GM21576 (cell line): ENCODE measurements around the gene BZW2.
A peak's percentile ranks its signal among the peaks of the same experiment; 100 is the strongest.

Experiments
- ATAC-seq: cut with Tn5 transposase; IDR thresholded peaks from one replicate; pipeline ENCODE4 v1.9.1; 2021; ENCODE audit warnings: mild to moderate bottlenecking, moderate library complexity; ENCODE audit not compliant: unreplicated experiment

Gene BZW2

GRCh38 chr7:16745645-16746044 lies 99.7 kb downstream of the BZW2 start:
- no peak for ATAC-seq

DNA sequence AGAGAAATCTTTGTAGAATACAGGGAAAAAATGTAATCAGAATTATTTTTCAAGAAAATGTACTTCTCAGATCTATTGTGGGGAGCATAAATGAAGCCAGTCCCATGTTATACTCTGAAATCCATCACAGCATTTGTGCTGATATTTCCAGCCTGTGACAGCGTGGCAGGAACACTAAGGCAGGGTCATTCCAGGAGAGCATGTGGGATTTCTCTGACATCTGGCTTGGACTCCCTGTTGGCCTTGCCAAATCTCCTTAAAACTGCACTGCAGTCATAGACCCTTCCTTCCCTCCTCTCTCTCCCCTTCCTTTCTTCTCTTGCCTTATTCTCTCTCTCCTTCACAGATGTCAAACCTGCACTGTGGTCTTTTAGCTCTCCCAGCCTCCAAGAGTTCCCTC lies 101.1 kb downstream of the BZW2 start:
- no peak for ATAC-seq

DNA sequence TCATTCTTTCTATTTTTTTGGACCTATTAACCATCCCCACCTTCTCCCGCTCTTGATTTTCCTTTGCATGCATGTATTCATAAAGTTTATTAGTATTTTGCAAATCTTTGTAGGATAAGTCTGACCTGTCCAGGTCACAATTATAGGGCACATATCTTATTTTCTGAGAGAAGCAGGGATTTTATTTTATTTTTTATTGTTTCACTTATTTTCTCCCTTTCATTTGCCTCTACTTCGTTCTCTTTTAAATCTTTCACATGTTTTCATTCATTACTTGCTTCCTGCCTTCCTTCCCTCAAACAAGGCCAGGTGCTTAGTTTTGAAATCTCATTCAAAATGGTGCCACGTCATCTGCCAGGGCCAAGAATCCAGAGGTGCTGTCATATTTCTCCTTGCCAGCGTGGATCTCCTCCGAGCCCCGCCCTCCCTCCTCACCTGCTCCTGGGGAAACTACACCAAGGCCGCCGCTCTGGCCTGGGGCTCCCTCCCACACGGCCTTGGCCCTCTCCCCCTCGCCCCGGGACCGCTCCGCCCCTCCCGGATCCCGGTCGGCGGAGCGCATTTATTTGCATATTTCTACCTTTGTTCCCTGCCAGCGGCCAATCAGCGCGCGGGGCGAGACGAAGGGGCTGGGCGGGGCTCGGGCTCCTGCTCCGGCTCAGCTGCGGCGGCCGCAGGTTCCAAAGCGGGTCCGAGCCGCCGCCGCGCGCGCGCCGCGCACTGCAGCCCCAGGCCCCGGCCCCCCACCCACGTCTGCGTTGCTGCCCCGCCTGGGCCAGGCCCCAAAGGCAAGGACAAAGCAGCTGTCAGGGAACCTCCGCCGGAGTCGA lies 107.3 kb downstream of the BZW2 start, which contains the start of gene TSPAN13:
TSS of gene TSPAN13 (plus strand) at position 654 of the 830 bp plus-strand sequence. CDS start 213 bp downstream, outside the sequence.
- peak; percentile 51 for ATAC-seq

GRCh38 chr7:16753932-16754855 lies 108.2 kb downstream of the BZW2 start:
- peak; percentile 36 for ATAC-seq

DNA sequence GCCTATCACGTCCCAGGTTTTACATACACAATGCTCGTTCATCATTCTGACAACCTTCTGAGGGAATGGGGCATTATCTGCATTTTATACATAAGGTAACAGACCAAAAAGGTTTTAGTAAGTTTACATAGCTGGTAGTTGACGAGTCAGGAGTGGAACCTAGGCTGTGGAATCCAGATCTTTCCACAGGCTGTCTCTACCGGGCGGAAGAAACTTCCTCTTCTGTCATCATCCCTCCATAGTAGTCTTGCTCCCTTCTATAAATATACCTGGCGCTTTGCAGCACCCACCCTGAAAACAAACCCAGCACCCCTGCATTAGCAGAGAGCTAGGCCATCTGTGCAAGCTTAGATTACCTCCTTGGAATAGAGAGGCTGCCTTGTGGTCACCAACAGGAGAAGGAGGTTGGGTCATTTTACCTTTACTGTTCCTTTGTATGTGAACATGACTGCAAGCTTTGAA lies 108.9 kb downstream of the BZW2 start:
- no peak for ATAC-seq

GRCh38 chr7:16755397-16755796 lies 109.4 kb downstream of the BZW2 start:
- ATAC-seq: no peak
